MM.1S (cell line): ENCODE data around the gene PPP1R12B.
"Not testable (repeated sequence)": the region's sequence is repeated elsewhere in the genome, so short reads cannot be mapped to it uniquely, and the experiment has no call there.

ENCODE experiments used
- EZH2 ChIP-seq: fragments of 300-600 bp; sonication (generic); optimal IDR thresholded peaks from 2 replicates; pipeline ENCODE3; 2017; ENCODE audit warnings: low read depth, mild to moderate bottlenecking, antibody characterized with exemption, low read length, mixed read lengths
- TF ChIP-seq, protein P1 (sequence below): fragments of 300-600 bp; sonication (generic); IDR thresholded peaks from 2 replicates; pipeline ENCODE4 v1.5.1; 2016; ENCODE audit warnings: antibody characterized with exemption, low read length, mixed read lengths

DNA sequence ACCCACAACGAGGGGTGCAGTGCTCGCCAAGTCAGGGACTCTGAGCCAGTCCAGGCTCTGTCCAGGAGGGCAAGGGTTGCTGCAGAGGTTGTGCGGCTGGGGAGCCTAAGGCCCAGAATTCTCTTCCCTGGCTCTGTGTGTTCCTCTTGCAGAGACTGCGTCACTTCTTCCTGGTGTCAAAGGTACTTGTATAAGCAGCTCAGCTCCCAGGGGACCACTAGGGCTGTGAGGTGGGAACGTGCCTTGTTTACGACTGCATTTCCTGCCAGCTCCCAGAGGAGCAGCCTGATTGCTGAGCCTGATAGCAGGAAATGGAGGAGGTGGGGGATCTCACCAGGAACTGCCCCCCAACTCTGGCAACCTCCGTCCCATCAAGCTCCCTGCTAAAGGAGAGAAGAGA is 278.5 kb downstream of the PPP1R12B start:
- TF ChIP-seq, protein P1, sequence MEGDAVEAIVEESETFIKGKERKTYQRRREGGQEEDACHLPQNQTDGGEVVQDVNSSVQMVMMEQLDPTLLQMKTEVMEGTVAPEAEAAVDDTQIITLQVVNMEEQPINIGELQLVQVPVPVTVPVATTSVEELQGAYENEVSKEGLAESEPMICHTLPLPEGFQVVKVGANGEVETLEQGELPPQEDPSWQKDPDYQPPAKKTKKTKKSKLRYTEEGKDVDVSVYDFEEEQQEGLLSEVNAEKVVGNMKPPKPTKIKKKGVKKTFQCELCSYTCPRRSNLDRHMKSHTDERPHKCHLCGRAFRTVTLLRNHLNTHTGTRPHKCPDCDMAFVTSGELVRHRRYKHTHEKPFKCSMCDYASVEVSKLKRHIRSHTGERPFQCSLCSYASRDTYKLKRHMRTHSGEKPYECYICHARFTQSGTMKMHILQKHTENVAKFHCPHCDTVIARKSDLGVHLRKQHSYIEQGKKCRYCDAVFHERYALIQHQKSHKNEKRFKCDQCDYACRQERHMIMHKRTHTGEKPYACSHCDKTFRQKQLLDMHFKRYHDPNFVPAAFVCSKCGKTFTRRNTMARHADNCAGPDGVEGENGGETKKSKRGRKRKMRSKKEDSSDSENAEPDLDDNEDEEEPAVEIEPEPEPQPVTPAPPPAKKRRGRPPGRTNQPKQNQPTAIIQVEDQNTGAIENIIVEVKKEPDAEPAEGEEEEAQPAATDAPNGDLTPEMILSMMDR = not testable (repeated sequence)
- TF ChIP-seq EZH2 = not testable (repeated sequence)
